A549 (cell line): ENCODE measurements around the gene PTGES3L. TPM values are rescaled to one million over a fixed set of nuclear protein-coding genes. Genes with fewer than 3 reads are reported as not detected.

ENCODE experiments used
- ATAC-seq, 2 experiments: fragments of 200-7000 bp in 1 of 2; fragments of >200 bp in 1 of 2; cut with Nextera tagmentation in 1 of 2; cut with Tn5 transposase in 1 of 2; 3 replicates each; pipeline versions ENCODE4 v1.8.0 to v1.9.1; 2018 to 2020; ENCODE audit warnings: mild to moderate bottlenecking in 1 of 2, moderate library complexity in 1 of 2
- CTCF ChIA-PET: fragments of 300-600 bp; sonication (Branson Sonifier 250); formaldehyde crosslinking; extraction: SDS; loops from one replicate; lab custom pipeline; 2021; ENCODE audit warnings: antibody characterized with exemption, inconsistent platforms; lab: Yijun Ruan, JAX
- POLR2A ChIA-PET: fragments of 350-600 bp; formaldehyde crosslinking; extraction: SDS; loops from one replicate; lab custom pipeline; 2021; ENCODE audit warnings: antibody characterized with exemption, inconsistent platforms; lab: Yijun Ruan, JAX
- DNase-seq, 2 experiments: peaks; one replicate each; pipeline versions ENCODE4 v3.0.0 to v3.0.0-alpha.2; 2011 to 2016; ENCODE audit warnings: low read depth in 1 of 2, low spot score in 1 of 2
- FAIRE-seq: peaks from 2 replicates; lab custom pipeline; 2011; peaks lifted over from hg19 to GRCh38; lab: Jason Lieb, UNC
- H3K27ac ChIP-seq, 2 experiments: fragments of >200 bp; sonication (Bioruptor Twin); formaldehyde crosslinking; 3 replicates each; pipeline ENCODE4 v1.5.1; 2016 to 2017
- H3K4me1 ChIP-seq: fragments of >200 bp; sonication (Bioruptor Twin); formaldehyde crosslinking; 3 replicates; pipeline ENCODE4 v1.6.1; 2016
- H3K4me2 ChIP-seq: fragments of >200 bp; sonication (Bioruptor Twin); formaldehyde crosslinking; 3 replicates; pipeline ENCODE4 v1.6.1; 2016
- H3K4me3 ChIP-seq: fragments of >200 bp; sonication (Bioruptor Twin); formaldehyde crosslinking; 3 replicates; pipeline ENCODE4 v1.5.1; 2016
- H3K9me3 ChIP-seq: fragments of >200 bp; sonication (Bioruptor Twin); formaldehyde crosslinking; 3 replicates; pipeline ENCODE4 v1.6.1; 2016
- BHLHE40 ChIP-seq: IDR thresholded peaks from 2 replicates; pipeline ENCODE4 v1.6.1; 2012; ENCODE audit warnings: low read depth, low read length, inconsistent platforms
- CBX2 ChIP-seq: fragments of 200-600 bp; sonication (generic); IDR thresholded peaks from 2 replicates; pipeline ENCODE4 v1.6.1; 2016; ENCODE audit warnings: low read depth, mild to moderate bottlenecking, borderline replicate concordance
- CBX8 ChIP-seq: fragments of 200-600 bp; sonication (generic); IDR thresholded peaks from 2 replicates; pipeline ENCODE4 v1.6.1; 2016
- CEBPB ChIP-seq, 2 experiments: fragments of >200 bp in 1 of 2; sonication (Bioruptor Twin) in 1 of 2; formaldehyde crosslinking in 1 of 2; IDR thresholded peaks; 2 replicates each; pipeline ENCODE4 v1.6.1; 2012 to 2016
- EHF ChIP-seq: fragments of 250-450 bp; sonication (Bioruptor Pico); IDR thresholded peaks from 2 replicates; pipeline ENCODE4 v1.5.0; 2020; ENCODE audit warnings: mild to moderate bottlenecking
- EHMT2 ChIP-seq: fragments of 200-600 bp; sonication (generic); IDR thresholded peaks from 2 replicates; pipeline ENCODE4 v1.6.1; 2016; ENCODE audit warnings: antibody characterized with exemption, low read depth, mild to moderate bottlenecking, moderate library complexity
- FOSB ChIP-seq: fragments of 250-450 bp; sonication (Bioruptor Pico); IDR thresholded peaks from 2 replicates; pipeline ENCODE4 v1.5.0; 2020; ENCODE audit warnings: mild to moderate bottlenecking, moderate library complexity
- FOXS1 ChIP-seq: fragments of 250-450 bp; sonication (Bioruptor Pico); IDR thresholded peaks from 2 replicates; pipeline ENCODE4 v1.5.0; 2020; ENCODE audit warnings: mild to moderate bottlenecking, moderate library complexity
- GATA3 ChIP-seq: IDR thresholded peaks from 2 replicates; pipeline ENCODE4 v1.6.1; 2012; ENCODE audit warnings: borderline replicate concordance
- HOXB13 ChIP-seq: fragments of 250-450 bp; sonication (Bioruptor Pico); IDR thresholded peaks from 2 replicates; pipeline ENCODE4 v1.5.0; 2020; ENCODE audit warnings: low read depth, mild to moderate bottlenecking, moderate library complexity
- JUN ChIP-seq, 2 experiments: fragments of >200 bp; sonication (Bioruptor Twin); formaldehyde crosslinking; IDR thresholded peaks; 2 replicates in 1 of 2; 3 replicates in 1 of 2; pipeline ENCODE4 v1.6.1; 2016 to 2017
- JUNB ChIP-seq: fragments of >200 bp; sonication (Bioruptor Twin); formaldehyde crosslinking; IDR thresholded peaks from 2 replicates; pipeline ENCODE4 v1.6.1; 2016
- KDM5A ChIP-seq: fragments of 200-600 bp; sonication (generic); IDR thresholded peaks from 2 replicates; pipeline ENCODE4 v1.6.1; 2016; ENCODE audit warnings: antibody characterized with exemption, mild to moderate bottlenecking
- MAFK ChIP-seq: fragments of 450-650 bp; IDR thresholded peaks from 2 replicates; pipeline ENCODE4 v1.6.1; 2014; ENCODE audit not compliant: partially characterized antibody
- MYC ChIP-seq: IDR thresholded peaks from 2 replicates; pipeline ENCODE4 v1.6.1; 2012; ENCODE audit warnings: mild to moderate bottlenecking, inconsistent platforms, low read length, improper control_type of control experiment, borderline replicate concordance
- NFE2L2 ChIP-seq: fragments of 150-350 bp; conservative IDR thresholded peaks from 2 replicates; pipeline ENCODE4 v1.6.1; 2014; ENCODE audit warnings: low read length
- NR3C1 ChIP-seq: fragments of >200 bp; sonication (Bioruptor Twin); formaldehyde crosslinking; IDR thresholded peaks from 3 replicates; pipeline ENCODE4 v1.6.1; 2017
- PHF8 ChIP-seq: fragments of 200-600 bp; sonication (generic); IDR thresholded peaks from 2 replicates; pipeline ENCODE4 v1.6.1; 2016; ENCODE audit warnings: low read depth, mild to moderate bottlenecking, antibody characterized with exemption, moderate library complexity, borderline replicate concordance
- POLR2A ChIP-seq: IDR thresholded peaks from 2 replicates; pipeline ENCODE4 v1.6.1; 2012; ENCODE audit warnings: mild to moderate bottlenecking, low read length
- RAD21 ChIP-seq, 2 experiments: fragments of >200 bp in 1 of 2; sonication (Bioruptor Twin) in 1 of 2; formaldehyde crosslinking in 1 of 2; IDR thresholded peaks in 1 of 2; conservative IDR thresholded peaks in 1 of 2; 2 replicates in 1 of 2; 3 replicates in 1 of 2; pipeline ENCODE4 v1.6.1; 2012 to 2018; ENCODE audit warnings: inconsistent platforms in 1 of 2
- RARB ChIP-seq: fragments of 250-450 bp; sonication (Bioruptor Pico); IDR thresholded peaks from 2 replicates; pipeline ENCODE4 v1.8.0; 2021; ENCODE audit warnings: mild to moderate bottlenecking, moderate library complexity
- RCOR1 ChIP-seq: fragments of 150-350 bp; IDR thresholded peaks from 2 replicates; pipeline ENCODE4 v1.6.1; 2014; ENCODE audit warnings: antibody characterized with exemption, low read length, low read depth
- RNF2 ChIP-seq: fragments of 200-600 bp; sonication (generic); IDR thresholded peaks from 2 replicates; pipeline ENCODE4 v1.6.1; 2016; ENCODE audit warnings: low read depth, mild to moderate bottlenecking, antibody characterized with exemption, moderate library complexity, borderline replicate concordance
- SMC3 ChIP-seq: fragments of >200 bp; sonication (Bioruptor Twin); formaldehyde crosslinking; IDR thresholded peaks from 3 replicates; pipeline ENCODE4 v1.6.1; 2018; ENCODE audit warnings: inconsistent platforms
- ZC3H11A ChIP-seq: fragments of 450-650 bp; IDR thresholded peaks from 2 replicates; pipeline ENCODE4 v1.6.1; 2014; ENCODE audit warnings: antibody characterized with exemption, mild to moderate bottlenecking
- WGBS: methylation state at CpG from one replicate; pipeline ENCODE4 v1.1.6; 2017; ENCODE audit errors: missing lambda C conversion rate; 5-methylcytosine and 5-hydroxymethylcytosine counted together
- polyA plus RNA-seq, 4 experiments: library from polyadenylated mRNA; depleted of rRNA in 3 of 4; stranded (reverse); fragments of >200 nt; fragmentation: RNase III in 1 of 4; extraction: RNeasy Plus Mini Kit Qiagen cat#74134 plus additional on column Dnase treatment in 1 of 4; gene quantifications; 2 replicates in 3 of 4; 3 replicates in 1 of 4; pipeline ENCODE4 v1.2.3, GENCODE V29; 2011 to 2017
- TF ChIP-seq, protein P1 (sequence below): fragments of 250-450 bp; sonication (Bioruptor Pico); IDR thresholded peaks from 2 replicates; pipeline ENCODE4 v1.5.0; 2021; ENCODE audit warnings: mild to moderate bottlenecking, moderate library complexity, borderline replicate concordance
- TF ChIP-seq, protein P2 (sequence below): fragments of >200 bp; sonication (Bioruptor Twin); formaldehyde crosslinking; IDR thresholded peaks from 3 replicates; pipeline ENCODE4 v1.5.1; 2016
- TF ChIP-seq, protein P3 (sequence below): IDR thresholded peaks from 2 replicates; pipeline ENCODE4 v1.6.1; 2012; ENCODE audit warnings: low read depth, borderline replicate concordance
- TF ChIP-seq, protein P4 (sequence below): fragments of >200 bp; sonication (Bioruptor Twin); formaldehyde crosslinking; IDR thresholded peaks from 2 replicates; pipeline ENCODE4 v1.6.1; 2016
- TF ChIP-seq, protein P5 (sequence below): IDR thresholded peaks from 2 replicates; pipeline ENCODE4 v1.6.1; 2012
- TF ChIP-seq, protein P6 (sequence below): fragments of 250-450 bp; sonication (Bioruptor Pico); IDR thresholded peaks from 2 replicates; pipeline ENCODE4 v1.5.0; 2020; ENCODE audit warnings: low read depth, mild to moderate bottlenecking, moderate library complexity

PTGES3L gene
- polyA plus RNA-seq, 2 of the 4 experiments (the other 2 are of a cell fraction) = 1.8 to 3.5 TPM

DNA sequence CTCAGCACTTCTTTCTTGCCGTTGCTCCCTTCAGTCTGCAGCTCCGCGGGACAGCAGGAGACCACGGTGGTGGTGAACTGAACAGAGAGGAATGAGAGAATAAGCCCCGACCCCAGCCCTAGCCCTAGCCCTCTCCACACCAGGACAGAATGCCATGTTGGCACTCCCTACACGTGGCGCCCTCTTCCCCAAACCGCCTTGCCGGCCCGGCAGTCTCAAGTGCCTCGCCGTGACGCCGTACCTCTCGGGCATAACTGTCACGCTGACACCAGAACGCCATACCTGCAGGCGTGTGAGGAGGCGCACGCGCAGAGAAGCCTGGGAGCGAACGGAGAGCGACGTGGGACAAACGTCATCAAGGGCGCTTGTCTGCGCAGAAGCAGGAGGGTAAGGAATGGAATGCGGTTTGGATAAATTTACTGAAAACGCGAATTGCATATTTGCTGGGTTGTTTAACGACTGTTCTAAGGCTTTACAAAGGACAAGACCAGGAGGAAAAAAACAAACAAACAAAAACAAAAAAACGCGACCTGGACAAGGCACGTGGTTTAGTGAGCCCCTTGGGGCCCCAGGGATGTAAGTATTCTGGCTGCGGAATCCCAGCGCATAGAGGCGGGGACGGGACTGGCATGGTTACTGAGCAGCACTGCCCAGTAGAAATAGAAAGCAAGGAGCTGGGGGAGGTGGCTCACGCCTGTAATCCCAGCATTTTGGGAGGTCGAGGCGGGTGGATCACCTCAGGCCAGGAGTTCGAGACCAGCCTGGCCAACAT is 15.5 kb downstream of the PTGES3L start, which contains the start of gene AARSD1:
AARSD1 (minus strand) TSS at position 294 of the 772 bp plus-strand sequence; CDS start at position 280, 14 bp downstream.
- ChIA-PET POLR2A (interaction anchor here (0.6 to 3.1 kb wide), 7 partner anchors 8 to 98 kb away, joined by 4 to 48 read pairs (median 6); partner anchors contain the start of genes RPL27 and RUNDC1), CTCF (interaction anchor here (0.6 to 4.3 kb wide), 11 partner anchors 10 to 437 kb away, joined by 3 to 29 read pairs (median 3); partner anchors contain the start of genes PSME3 and RPL27)
- Histone ChIP-seq H3K4me2 (peak within 1 kb of the TSS; percentile 88), H3K4me1 (peaks cover 8% of the 10 kb centered on the region; the same call in 2 of the 3 replicates), H3K4me3 (peak within 1 kb of the TSS; percentile 79), H3K9me3 (no peaks in the 10 kb centered on the region), H3K27ac (peak within 1 kb of the TSS; percentile 74 to 89)
- WGBS = 2% methylated on average over 43 of the region's 43 CpGs
- ATAC-seq = peak; percentile 94 to 98
- peak; percentile 93 to 98 for DNase-seq
- peak; percentile 36 for FAIRE-seq
- TF ChIP-seq JUNB (no peak), PHF8 (peak; percentile 84), RNF2 (no peak), HOXB13 (CRISPR knock-in tag) (no peak), POLR2A (peak; percentile 97), NFE2L2 (no peak), GATA3 (no peak), CEBPB (IDR thresholded peaks at IDR 0.05) (peak in 1 of 2 experiments; percentile 2; a peak in 1 of 4 replicates), CBX2 (no peak), FOSB (CRISPR knock-in tag) (no peak), ZC3H11A (no peak), FOXS1 (no peak), NR3C1 (no peak), RCOR1 (no peak), BHLHE40 (no peak), MYC (no peak; the same call in 1 of the 2 replicates), EHF (CRISPR knock-in tag) (no peak), SMC3 (peak; percentile 12; the same call in 1 of the 3 replicates), JUN (IDR thresholded peaks at IDR 0.05) (peak; percentile 63 to 82; a peak in 2 of 5 replicates), CBX8 (no peak), MAFK (peak; percentile 28), RAD21 (conservative IDR thresholded peaks at IDR 0.05 in 1 of 2, IDR thresholded peaks at IDR 0.05 in 1 of 2) (0 out of 5 replicates have a peak, but pooled peaks of 1 of the 2 experiments have one; percentile 5), EHMT2 (no peak), KDM5A (peak; percentile 90), RARB (CRISPR knock-in tag) (no peak)
- TF ChIP-seq, protein P1, sequence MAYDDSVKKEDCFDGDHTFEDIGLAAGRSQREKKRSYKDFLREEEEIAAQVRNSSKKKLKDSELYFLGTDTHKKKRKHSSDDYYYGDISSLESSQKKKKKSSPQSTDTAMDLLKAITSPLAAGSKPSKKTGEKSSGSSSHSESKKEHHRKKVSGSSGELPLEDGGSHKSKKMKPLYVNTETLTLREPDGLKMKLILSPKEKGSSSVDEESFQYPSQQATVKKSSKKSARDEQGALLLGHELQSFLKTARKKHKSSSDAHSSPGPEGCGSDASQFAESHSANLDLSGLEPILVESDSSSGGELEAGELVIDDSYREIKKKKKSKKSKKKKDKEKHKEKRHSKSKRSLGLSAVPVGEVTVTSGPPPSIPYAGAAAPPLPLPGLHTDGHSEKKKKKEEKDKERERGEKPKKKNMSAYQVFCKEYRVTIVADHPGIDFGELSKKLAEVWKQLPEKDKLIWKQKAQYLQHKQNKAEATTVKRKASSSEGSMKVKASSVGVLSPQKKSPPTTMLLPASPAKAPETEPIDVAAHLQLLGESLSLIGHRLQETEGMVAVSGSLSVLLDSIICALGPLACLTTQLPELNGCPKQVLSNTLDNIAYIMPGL = no peak
- TF ChIP-seq, protein P2, sequence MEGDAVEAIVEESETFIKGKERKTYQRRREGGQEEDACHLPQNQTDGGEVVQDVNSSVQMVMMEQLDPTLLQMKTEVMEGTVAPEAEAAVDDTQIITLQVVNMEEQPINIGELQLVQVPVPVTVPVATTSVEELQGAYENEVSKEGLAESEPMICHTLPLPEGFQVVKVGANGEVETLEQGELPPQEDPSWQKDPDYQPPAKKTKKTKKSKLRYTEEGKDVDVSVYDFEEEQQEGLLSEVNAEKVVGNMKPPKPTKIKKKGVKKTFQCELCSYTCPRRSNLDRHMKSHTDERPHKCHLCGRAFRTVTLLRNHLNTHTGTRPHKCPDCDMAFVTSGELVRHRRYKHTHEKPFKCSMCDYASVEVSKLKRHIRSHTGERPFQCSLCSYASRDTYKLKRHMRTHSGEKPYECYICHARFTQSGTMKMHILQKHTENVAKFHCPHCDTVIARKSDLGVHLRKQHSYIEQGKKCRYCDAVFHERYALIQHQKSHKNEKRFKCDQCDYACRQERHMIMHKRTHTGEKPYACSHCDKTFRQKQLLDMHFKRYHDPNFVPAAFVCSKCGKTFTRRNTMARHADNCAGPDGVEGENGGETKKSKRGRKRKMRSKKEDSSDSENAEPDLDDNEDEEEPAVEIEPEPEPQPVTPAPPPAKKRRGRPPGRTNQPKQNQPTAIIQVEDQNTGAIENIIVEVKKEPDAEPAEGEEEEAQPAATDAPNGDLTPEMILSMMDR = no peak
- TF ChIP-seq, protein P3, sequence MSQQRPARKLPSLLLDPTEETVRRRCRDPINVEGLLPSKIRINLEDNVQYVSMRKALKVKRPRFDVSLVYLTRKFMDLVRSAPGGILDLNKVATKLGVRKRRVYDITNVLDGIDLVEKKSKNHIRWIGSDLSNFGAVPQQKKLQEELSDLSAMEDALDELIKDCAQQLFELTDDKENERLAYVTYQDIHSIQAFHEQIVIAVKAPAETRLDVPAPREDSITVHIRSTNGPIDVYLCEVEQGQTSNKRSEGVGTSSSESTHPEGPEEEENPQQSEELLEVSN = peak; percentile 87
- TF ChIP-seq, protein P4, sequence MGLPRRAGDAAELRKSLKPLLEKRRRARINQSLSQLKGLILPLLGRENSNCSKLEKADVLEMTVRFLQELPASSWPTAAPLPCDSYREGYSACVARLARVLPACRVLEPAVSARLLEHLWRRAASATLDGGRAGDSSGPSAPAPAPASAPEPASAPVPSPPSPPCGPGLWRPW = no peak
- TF ChIP-seq, protein P5, sequence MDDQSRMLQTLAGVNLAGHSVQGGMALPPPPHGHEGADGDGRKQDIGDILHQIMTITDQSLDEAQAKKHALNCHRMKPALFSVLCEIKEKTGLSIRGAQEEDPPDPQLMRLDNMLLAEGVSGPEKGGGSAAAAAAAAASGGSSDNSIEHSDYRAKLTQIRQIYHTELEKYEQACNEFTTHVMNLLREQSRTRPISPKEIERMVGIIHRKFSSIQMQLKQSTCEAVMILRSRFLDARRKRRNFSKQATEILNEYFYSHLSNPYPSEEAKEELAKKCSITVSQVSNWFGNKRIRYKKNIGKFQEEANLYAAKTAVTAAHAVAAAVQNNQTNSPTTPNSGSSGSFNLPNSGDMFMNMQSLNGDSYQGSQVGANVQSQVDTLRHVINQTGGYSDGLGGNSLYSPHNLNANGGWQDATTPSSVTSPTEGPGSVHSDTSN = no peak
- TF ChIP-seq, protein P6, sequence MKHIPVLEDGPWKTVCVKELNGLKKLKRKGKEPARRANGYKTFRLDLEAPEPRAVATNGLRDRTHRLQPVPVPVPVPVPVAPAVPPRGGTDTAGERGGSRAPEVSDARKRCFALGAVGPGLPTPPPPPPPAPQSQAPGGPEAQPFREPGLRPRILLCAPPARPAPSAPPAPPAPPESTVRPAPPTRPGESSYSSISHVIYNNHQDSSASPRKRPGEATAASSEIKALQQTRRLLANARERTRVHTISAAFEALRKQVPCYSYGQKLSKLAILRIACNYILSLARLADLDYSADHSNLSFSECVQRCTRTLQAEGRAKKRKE (CRISPR knock-in tag) = no peak
